Mesothelial cell of epicardium (in vitro differentiated cells): ENCODE measurements around the gene KCNC4. TPM values are rescaled to one million over a fixed set of nuclear protein-coding genes. Genes with fewer than 3 reads are reported as not detected.

ENCODE experiments used
- DNase-seq, 2 experiments: peaks; one replicate each; pipeline ENCODE4 v3.0.0; 2021; ENCODE audit warnings: low spot score in 2 of 2; ENCODE audit not compliant: unreplicated experiment in 2 of 2
- H3K27ac Mint-ChIP-seq: 2 replicates; pipeline ENCODE4 v1.8.0; 2021; ENCODE audit warnings: mixed read lengths
- H3K27me3 Mint-ChIP-seq: 2 replicates; pipeline ENCODE4 v1.8.0; 2021; ENCODE audit warnings: low read depth, mixed read lengths
- H3K36me3 Mint-ChIP-seq: 2 replicates; pipeline ENCODE4 v1.8.0; 2021; ENCODE audit warnings: mixed read lengths
- H3K4me1 Mint-ChIP-seq: 2 replicates; pipeline ENCODE4 v1.8.0; 2021; ENCODE audit warnings: mixed read lengths
- H3K4me3 Mint-ChIP-seq: 2 replicates; pipeline ENCODE4 v1.8.0; 2021; ENCODE audit warnings: mild to moderate bottlenecking, moderate library complexity, mixed read lengths
- H3K9me3 Mint-ChIP-seq: 2 replicates; pipeline ENCODE4 v1.8.0; 2021; ENCODE audit warnings: mixed read lengths
- CTCF ChIP-seq: fragments of 200-600 bp; sonication (generic); IDR thresholded peaks from one replicate; pipeline ENCODE4 v1.5.0; 2021; ENCODE audit warnings: antibody characterized with exemption; ENCODE audit not compliant: unreplicated experiment
- total RNA-seq: library from RNA; stranded (reverse); gene quantifications from 3 replicates; pipeline ENCODE4 v1.2.1, GENCODE V29; 2021

KCNC4 gene
- total RNA-seq, 1 donor from 2014 or later = 4.5 TPM

- H3K27ac Mint-ChIP-seq = no peak overlapping the region
- H3K9me3 Mint-ChIP-seq = no peaks in the 10 kb centered on the region
Observed at GRCh38 chr1:110203021-110203661, 7.0 kb upstream of the KCNC4 start.

GRCh38 chr1:110205156-110205555 is 5.0 kb upstream of the KCNC4 start:
- DNase-seq = no peak
- Mint-ChIP-seq H3K27me3 (peaks cover 30% of the 10 kb centered on the region), H3K4me3 (no peak overlapping the region), H3K9me3 (no peaks in the 10 kb centered on the region), H3K4me1 (peaks cover 15% of the 10 kb centered on the region), H3K27ac (no peak overlapping the region), H3K36me3 (no peaks in the 10 kb centered on the region)
- no peak for TF ChIP-seq CTCF

More at GRCh38 chr1:110203021-110203661, 7.0 kb upstream of the KCNC4 start:
- Mint-ChIP-seq H3K4me3 (no peak overlapping the region), H3K27me3 (peaks cover 18% of the 10 kb centered on the region), H3K36me3 (no peaks in the 10 kb centered on the region), H3K4me1 (peaks cover 5% of the 10 kb centered on the region)
- TF ChIP-seq CTCF = peak; percentile 97
- peak in 1 of 2 experiments; percentile 70 for DNase-seq

GRCh38 chr1:110205591-110206155 is 4.4 kb upstream of the KCNC4 start:
- no peak for DNase-seq
- Mint-ChIP-seq H3K4me1 (peaks cover 15% of the 10 kb centered on the region), H3K27ac (no peak overlapping the region), H3K27me3 (peaks cover 29% of the 10 kb centered on the region), H3K4me3 (no peak overlapping the region), H3K36me3 (no peaks in the 10 kb centered on the region), H3K9me3 (no peaks in the 10 kb centered on the region)
- no peak for TF ChIP-seq CTCF

- TF ChIP-seq CTCF = no peak
- H3K4me3 Mint-ChIP-seq = no peak overlapping the region
- H3K27me3 Mint-ChIP-seq = peaks cover 36% of the 10 kb centered on the region
- H3K27ac Mint-ChIP-seq = no peak overlapping the region
- H3K36me3 Mint-ChIP-seq = no peaks in the 10 kb centered on the region
- no peaks in the 10 kb centered on the region for H3K9me3 Mint-ChIP-seq
- peaks cover 18% of the 10 kb centered on the region for H3K4me1 Mint-ChIP-seq
- no peak for DNase-seq
Observed at GRCh38 chr1:110206261-110206920, 3.7 kb upstream of the KCNC4 start.

- peak; percentile 79 for TF ChIP-seq CTCF
- peaks cover 48% of the 10 kb centered on the region for H3K27me3 Mint-ChIP-seq
- peak; percentile 60 to 82 for DNase-seq
Observed at GRCh38 chr1:110207831-110208230, 2.3 kb upstream of the KCNC4 start.

More at GRCh38 chr1:110207831-110208230, 2.3 kb upstream of the KCNC4 start:
- Mint-ChIP-seq H3K36me3 (no peaks in the 10 kb centered on the region), H3K4me3 (no peak overlapping the region), H3K27ac (no peak overlapping the region), H3K9me3 (no peaks in the 10 kb centered on the region), H3K4me1 (peaks cover 22% of the 10 kb centered on the region)
